ENCODE data around the gene ENGASE. TPM values are rescaled to one million over a fixed set of nuclear protein-coding genes. Genes with fewer than 3 reads are reported as not detected.
A peak's percentile ranks its signal among the peaks of the same experiment; 100 is the strongest.

ENGASE gene
- total RNA-seq, 1 experiment from 2014 or later: 34.5 TPM

DNA sequence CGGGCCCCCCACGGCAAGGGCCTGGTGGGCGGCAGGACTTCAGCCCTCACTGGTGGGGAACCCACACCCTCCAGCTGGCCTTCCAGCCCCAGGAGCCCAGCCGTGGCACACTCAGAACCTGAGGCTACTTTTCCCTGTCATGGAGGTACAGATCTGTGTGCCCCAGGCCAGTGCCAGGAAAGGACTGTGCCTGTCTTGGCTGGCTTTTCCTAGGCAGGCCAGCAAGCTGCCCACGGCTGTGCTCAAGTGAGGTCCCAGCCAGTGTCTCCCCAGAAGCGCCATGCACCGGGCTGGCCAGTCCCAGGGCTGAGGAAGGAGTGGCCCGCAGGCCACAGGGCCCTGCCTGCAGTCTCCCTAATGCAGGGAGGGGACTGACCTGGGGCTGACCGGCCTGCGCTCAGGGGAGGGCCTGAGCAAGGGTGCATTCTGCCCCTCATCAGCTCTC lies 16.6 kb downstream of the ENGASE start:
- BruUV-seq (replicated peaks): no TSS peak
- Histone ChIP-seq H3K4me1 (ENCODE audit: insufficient read depth, low read length) (no peaks in the 10 kb centered on the region), H3K4me3 (ENCODE audit: low read length) (no peak overlapping the region), H3K36me3 (ENCODE audit: low read depth, low read length) (0 out of 2 replicates have a peak, but pooled peaks cover 4% of the 10 kb centered on the region), H3K9me2 (replicated peaks; ENCODE audit: low read length) (no peaks in the 10 kb centered on the region), H3K79me2 (ENCODE audit: low read length) (no peaks in the 10 kb centered on the region), H3K9ac (ENCODE audit: low read length) (no peak overlapping the region), H2AFZ (ENCODE audit: low read length) (no peak overlapping the region), H3K4me2 (ENCODE audit: low read length) (no peak overlapping the region), H4K20me1 (ENCODE audit: low read length) (no peaks in the 10 kb centered on the region), H3K9me3 (ENCODE audit: low read length) (no peaks in the 10 kb centered on the region), H3F3A (ENCODE audit: low read length, unreplicated experiment) (no peaks in the 10 kb centered on the region), H3K27me3 (ENCODE audit: low read length) (no peaks in the 10 kb centered on the region), H3K27ac (ENCODE audit: low read length) (no peak overlapping the region)
- TF ChIP-seq EZH2 (IDR thresholded peaks at IDR 0.05; ENCODE audit: low read length, unreplicated experiment): no peak
- TF ChIP-seq EZH2phosphoT487 (IDR thresholded peaks at IDR 0.05; ENCODE audit: borderline replicate concordance, low read length): no peak
- TF ChIP-seq, protein P1, sequence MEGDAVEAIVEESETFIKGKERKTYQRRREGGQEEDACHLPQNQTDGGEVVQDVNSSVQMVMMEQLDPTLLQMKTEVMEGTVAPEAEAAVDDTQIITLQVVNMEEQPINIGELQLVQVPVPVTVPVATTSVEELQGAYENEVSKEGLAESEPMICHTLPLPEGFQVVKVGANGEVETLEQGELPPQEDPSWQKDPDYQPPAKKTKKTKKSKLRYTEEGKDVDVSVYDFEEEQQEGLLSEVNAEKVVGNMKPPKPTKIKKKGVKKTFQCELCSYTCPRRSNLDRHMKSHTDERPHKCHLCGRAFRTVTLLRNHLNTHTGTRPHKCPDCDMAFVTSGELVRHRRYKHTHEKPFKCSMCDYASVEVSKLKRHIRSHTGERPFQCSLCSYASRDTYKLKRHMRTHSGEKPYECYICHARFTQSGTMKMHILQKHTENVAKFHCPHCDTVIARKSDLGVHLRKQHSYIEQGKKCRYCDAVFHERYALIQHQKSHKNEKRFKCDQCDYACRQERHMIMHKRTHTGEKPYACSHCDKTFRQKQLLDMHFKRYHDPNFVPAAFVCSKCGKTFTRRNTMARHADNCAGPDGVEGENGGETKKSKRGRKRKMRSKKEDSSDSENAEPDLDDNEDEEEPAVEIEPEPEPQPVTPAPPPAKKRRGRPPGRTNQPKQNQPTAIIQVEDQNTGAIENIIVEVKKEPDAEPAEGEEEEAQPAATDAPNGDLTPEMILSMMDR (conservative IDR thresholded peaks at IDR 0.05; ENCODE audit: low read depth, low read length): no peak
- ChIA-PET POLR2A (ENCODE audit: unreplicated experiment) (no interaction called here), CTCF (no interaction called here)
- DNase-seq: no peak
- no peak for ATAC-seq
- intact Hi-C loops (cut with micrococcal nuclease): no loop called here

DNA sequence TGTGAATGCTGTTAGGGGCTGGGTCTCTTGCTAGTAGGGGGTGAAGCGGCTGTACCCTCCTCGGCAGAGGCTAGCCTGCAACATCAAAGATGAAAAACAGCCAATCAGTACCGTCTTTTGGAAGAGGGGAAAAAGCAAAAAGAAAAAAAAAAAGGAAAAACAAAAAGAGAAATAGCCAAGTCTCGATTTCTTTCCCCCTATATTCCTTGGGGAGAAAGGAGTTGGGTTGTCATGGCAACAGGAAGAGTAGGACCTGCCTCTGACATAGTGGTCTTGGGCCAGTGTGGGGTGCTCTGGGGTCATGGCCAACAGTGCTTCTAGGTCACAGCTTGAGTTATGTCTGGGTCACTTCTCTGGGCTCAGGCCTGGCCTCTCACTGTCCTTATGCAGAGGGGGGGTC lies 17.9 kb downstream of the ENGASE start:
- intact Hi-C loops (cut with micrococcal nuclease): no loop called here
- no peak overlapping the region for H3K9ac ChIP-seq (ENCODE audit: low read length)
- no peaks in the 10 kb centered on the region for H3K9me2 ChIP-seq (replicated peaks; ENCODE audit: low read length)
- H3K4me2 ChIP-seq (ENCODE audit: low read length): no peak overlapping the region
- H3K4me3 ChIP-seq (ENCODE audit: low read length): no peak overlapping the region
- no peaks in the 10 kb centered on the region for H3K9me3 ChIP-seq (ENCODE audit: low read length)
- no peak overlapping the region for H3K27ac ChIP-seq (ENCODE audit: low read length)
- POLR2A ChIA-PET (ENCODE audit: unreplicated experiment): no interaction called here
- no TSS peak for BruUV-seq (replicated peaks)
- H3F3A ChIP-seq (ENCODE audit: low read length, unreplicated experiment): no peaks in the 10 kb centered on the region
- CTCF ChIA-PET: no interaction called here
- DNase-seq: no peak
- H3K4me1 ChIP-seq (ENCODE audit: insufficient read depth, low read length): no peaks in the 10 kb centered on the region
- ATAC-seq: no peak
- TF ChIP-seq, protein P1 (conservative IDR thresholded peaks at IDR 0.05; ENCODE audit: low read depth, low read length): no peak
- TF ChIP-seq EZH2 (IDR thresholded peaks at IDR 0.05; ENCODE audit: low read length, unreplicated experiment): no peak
- TF ChIP-seq EZH2phosphoT487 (IDR thresholded peaks at IDR 0.05; ENCODE audit: borderline replicate concordance, low read length): no peak
- H3K36me3 ChIP-seq (ENCODE audit: low read depth, low read length): no peaks in the 10 kb centered on the region
- H3K79me2 ChIP-seq (ENCODE audit: low read length): no peaks in the 10 kb centered on the region
- no peaks in the 10 kb centered on the region for H4K20me1 ChIP-seq (ENCODE audit: low read length)
- no peak overlapping the region for H2AFZ ChIP-seq (ENCODE audit: low read length)
- H3K27me3 ChIP-seq (ENCODE audit: low read length): peaks cover 8% of the 10 kb centered on the region; the same call in 1 of the 2 replicates

DNA sequence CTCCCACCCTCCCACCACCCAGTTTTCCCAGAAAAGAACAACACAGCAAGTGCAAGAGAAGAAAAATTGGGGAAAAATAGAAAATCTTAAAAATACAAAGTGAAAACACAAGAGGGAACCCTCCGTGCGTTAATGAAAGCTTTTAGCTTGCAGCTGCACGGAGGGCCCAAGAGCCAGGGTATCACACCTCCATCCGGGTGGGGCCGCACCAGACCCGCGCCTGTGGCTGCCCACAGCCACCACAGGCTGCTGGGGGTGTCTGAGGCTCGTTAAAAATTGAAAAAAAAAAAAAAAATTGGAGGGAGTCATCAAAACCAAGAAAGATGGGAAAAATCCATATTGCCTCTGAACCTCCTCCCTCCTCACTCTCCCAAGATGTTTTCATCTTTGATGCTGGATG lies 18.6 kb downstream of the ENGASE start:
- Histone ChIP-seq H3K9me2 (replicated peaks; ENCODE audit: low read length) (no peaks in the 10 kb centered on the region), H4K20me1 (ENCODE audit: low read length) (no peaks in the 10 kb centered on the region), H3K79me2 (ENCODE audit: low read length) (no peaks in the 10 kb centered on the region), H3K4me3 (ENCODE audit: low read length) (no peak overlapping the region), H3K4me2 (ENCODE audit: low read length) (no peak overlapping the region), H3K9me3 (ENCODE audit: low read length) (no peaks in the 10 kb centered on the region), H3K9ac (ENCODE audit: low read length) (no peak overlapping the region), H3K27ac (ENCODE audit: low read length) (no peak overlapping the region), H3K36me3 (ENCODE audit: low read depth, low read length) (no peaks in the 10 kb centered on the region), H3K4me1 (ENCODE audit: insufficient read depth, low read length) (no peaks in the 10 kb centered on the region), H2AFZ (ENCODE audit: low read length) (no peak overlapping the region), H3K27me3 (ENCODE audit: low read length) (peaks cover 15% of the 10 kb centered on the region), H3F3A (ENCODE audit: low read length, unreplicated experiment) (no peaks in the 10 kb centered on the region)
- DNase-seq: peak; percentile 15
- ATAC-seq: no peak
- intact Hi-C loops (cut with micrococcal nuclease): no loop called here
- no TSS peak for BruUV-seq (replicated peaks)
- POLR2A ChIA-PET (ENCODE audit: unreplicated experiment): interaction anchor here (0.6 kb wide), 1 partner anchor 21 kb away, joined by 5 read pairs; no protein-coding TSS in a partner anchor
- CTCF ChIA-PET: interaction anchor here (0.7 kb wide), 4 partner anchors 26 to 596 kb away, joined by 3 to 11 read pairs (median 8); no protein-coding TSS in a partner anchor
- TF ChIP-seq, protein P1 (conservative IDR thresholded peaks at IDR 0.05; ENCODE audit: low read depth, low read length): no peak
- TF ChIP-seq EZH2 (IDR thresholded peaks at IDR 0.05; ENCODE audit: low read length, unreplicated experiment) (no peak), EZH2phosphoT487 (IDR thresholded peaks at IDR 0.05; ENCODE audit: borderline replicate concordance, low read length) (no peak)

Measured in PC-3 (cell line).